ENCODE data around the gene LCP2. TPM values are rescaled to one million over a fixed set of nuclear protein-coding genes. Genes with fewer than 3 reads are reported as not detected.

Gene LCP2
- total RNA-seq, 1 experiment from 2014 or later, result 0.61 TPM

DNA sequence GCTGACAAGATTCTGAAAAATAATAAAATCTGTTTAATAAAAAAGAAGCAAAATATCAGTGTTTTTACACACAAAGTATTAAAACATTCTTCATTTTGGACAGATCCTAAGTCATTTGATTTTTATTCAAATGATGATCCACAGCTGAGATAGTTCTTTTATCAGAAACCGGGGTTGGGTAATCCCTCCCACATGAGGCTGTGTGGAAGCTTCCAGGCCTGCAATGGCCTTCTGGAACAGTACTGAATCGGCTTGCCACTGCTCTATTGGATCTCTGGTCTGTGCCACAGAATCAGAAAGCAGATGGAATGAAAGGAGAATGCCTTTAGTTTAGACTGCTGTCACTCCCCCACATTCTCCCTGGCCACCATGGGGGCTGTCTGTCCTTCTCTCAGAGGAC lies 70.9 kb downstream of the LCP2 start:
- no peak for DNase-seq (ENCODE audit: low read depth, low spot score)
- no peak for ATAC-seq
- Histone ChIP-seq H3K4me2 (ENCODE audit: low read length) (no peak overlapping the region), H3K36me3 (ENCODE audit: control insufficient read depth in 1 of 2, insufficient read depth in 2 of 2, low read length in 2 of 2) (no peaks in the 10 kb centered on the region), H3K9me3 (ENCODE audit: control insufficient read depth in 1 of 2, insufficient read depth in 1 of 2, low read depth in 1 of 2, low read length in 2 of 2) (no peaks in the 10 kb centered on the region), H3K9me2 (ENCODE audit: insufficient read depth) (no peaks in the 10 kb centered on the region), H3K4me1 (ENCODE audit: control insufficient read depth in 1 of 2, insufficient read depth in 2 of 2, low read length in 2 of 2) (no peaks in the 10 kb centered on the region), H3K27me3 (ENCODE audit: insufficient read depth, low read length) (peaks cover 18% of the 10 kb centered on the region), H4K20me1 (ENCODE audit: insufficient read depth) (no peaks in the 10 kb centered on the region), H3K79me2 (ENCODE audit: insufficient read depth, low read length) (no peaks in the 10 kb centered on the region), H3K27ac (ENCODE audit: low read depth, low read length) (no peak overlapping the region), H3K4me3 (replicated peaks in 1 of 2; ENCODE audit: low read depth in 1 of 2, low read length in 2 of 2) (no peak overlapping the region), H2AFZ (ENCODE audit: low read depth, low read length, poor library complexity, severe bottlenecking) (no peak overlapping the region), H3K9ac (ENCODE audit: low read length) (no peak overlapping the region)
- TF ChIP-seq RAD21 (IDR thresholded peaks at IDR 0.05; ENCODE audit: low read depth) (no peak), SIN3A (IDR thresholded peaks at IDR 0.05; ENCODE audit: low read depth) (no peak), SRF (IDR thresholded peaks at IDR 0.05; ENCODE audit: low read depth) (no peak), ZFX (IDR thresholded peaks at IDR 0.05) (no peak), CEBPB (IDR thresholded peaks at IDR 0.05; ENCODE audit: low read depth) (no peak), FOSL1 (IDR thresholded peaks at IDR 0.05; ENCODE audit: low read depth) (no peak), POLR2A (IDR thresholded peaks at IDR 0.05; ENCODE audit: borderline replicate concordance, extremely low read depth, insufficient read depth, insufficient read length) (no peak), TCF7L2 (IDR thresholded peaks at IDR 0.05; ENCODE audit: borderline replicate concordance, extremely low read depth, insufficient read depth, insufficient read length) (no peak), SP1 (IDR thresholded peaks at IDR 0.05; ENCODE audit: low read depth) (no peak), EZH2 (IDR thresholded peaks at IDR 0.05) (no peak), EZH2phosphoT487 (IDR thresholded peaks at IDR 0.05; ENCODE audit: borderline replicate concordance) (no peak), ELF1 (IDR thresholded peaks at IDR 0.05; ENCODE audit: borderline replicate concordance, low read depth) (no peak), EGR1 (IDR thresholded peaks at IDR 0.05; ENCODE audit: low read depth) (no peak), POLR2AphosphoS5 (IDR thresholded peaks at IDR 0.05; ENCODE audit: low read depth, low read length) (no peak), JUND (IDR thresholded peaks at IDR 0.05) (no peak)
- TF ChIP-seq, protein P1, sequence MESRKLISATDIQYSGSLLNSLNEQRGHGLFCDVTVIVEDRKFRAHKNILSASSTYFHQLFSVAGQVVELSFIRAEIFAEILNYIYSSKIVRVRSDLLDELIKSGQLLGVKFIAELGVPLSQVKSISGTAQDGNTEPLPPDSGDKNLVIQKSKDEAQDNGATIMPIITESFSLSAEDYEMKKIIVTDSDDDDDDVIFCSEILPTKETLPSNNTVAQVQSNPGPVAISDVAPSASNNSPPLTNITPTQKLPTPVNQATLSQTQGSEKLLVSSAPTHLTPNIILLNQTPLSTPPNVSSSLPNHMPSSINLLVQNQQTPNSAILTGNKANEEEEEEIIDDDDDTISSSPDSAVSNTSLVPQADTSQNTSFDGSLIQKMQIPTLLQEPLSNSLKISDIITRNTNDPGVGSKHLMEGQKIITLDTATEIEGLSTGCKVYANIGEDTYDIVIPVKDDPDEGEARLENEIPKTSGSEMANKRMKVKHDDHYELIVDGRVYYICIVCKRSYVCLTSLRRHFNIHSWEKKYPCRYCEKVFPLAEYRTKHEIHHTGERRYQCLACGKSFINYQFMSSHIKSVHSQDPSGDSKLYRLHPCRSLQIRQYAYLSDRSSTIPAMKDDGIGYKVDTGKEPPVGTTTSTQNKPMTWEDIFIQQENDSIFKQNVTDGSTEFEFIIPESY (IDR thresholded peaks at IDR 0.05; ENCODE audit: extremely low read depth, insufficient replicate concordance, low read length), result no peak
- TF ChIP-seq, protein P2, sequence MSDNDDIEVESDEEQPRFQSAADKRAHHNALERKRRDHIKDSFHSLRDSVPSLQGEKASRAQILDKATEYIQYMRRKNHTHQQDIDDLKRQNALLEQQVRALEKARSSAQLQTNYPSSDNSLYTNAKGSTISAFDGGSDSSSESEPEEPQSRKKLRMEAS (IDR thresholded peaks at IDR 0.05), result no peak
- TF ChIP-seq, protein P3, sequence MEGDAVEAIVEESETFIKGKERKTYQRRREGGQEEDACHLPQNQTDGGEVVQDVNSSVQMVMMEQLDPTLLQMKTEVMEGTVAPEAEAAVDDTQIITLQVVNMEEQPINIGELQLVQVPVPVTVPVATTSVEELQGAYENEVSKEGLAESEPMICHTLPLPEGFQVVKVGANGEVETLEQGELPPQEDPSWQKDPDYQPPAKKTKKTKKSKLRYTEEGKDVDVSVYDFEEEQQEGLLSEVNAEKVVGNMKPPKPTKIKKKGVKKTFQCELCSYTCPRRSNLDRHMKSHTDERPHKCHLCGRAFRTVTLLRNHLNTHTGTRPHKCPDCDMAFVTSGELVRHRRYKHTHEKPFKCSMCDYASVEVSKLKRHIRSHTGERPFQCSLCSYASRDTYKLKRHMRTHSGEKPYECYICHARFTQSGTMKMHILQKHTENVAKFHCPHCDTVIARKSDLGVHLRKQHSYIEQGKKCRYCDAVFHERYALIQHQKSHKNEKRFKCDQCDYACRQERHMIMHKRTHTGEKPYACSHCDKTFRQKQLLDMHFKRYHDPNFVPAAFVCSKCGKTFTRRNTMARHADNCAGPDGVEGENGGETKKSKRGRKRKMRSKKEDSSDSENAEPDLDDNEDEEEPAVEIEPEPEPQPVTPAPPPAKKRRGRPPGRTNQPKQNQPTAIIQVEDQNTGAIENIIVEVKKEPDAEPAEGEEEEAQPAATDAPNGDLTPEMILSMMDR (IDR thresholded peaks at IDR 0.05 in 2 of 3, conservative IDR thresholded peaks at IDR 0.05 in 1 of 3; ENCODE audit: borderline replicate concordance in 1 of 3, insufficient read depth in 1 of 3, low read depth in 2 of 3, low read length in 2 of 3), result no peak
- TF ChIP-seq, protein P4, sequence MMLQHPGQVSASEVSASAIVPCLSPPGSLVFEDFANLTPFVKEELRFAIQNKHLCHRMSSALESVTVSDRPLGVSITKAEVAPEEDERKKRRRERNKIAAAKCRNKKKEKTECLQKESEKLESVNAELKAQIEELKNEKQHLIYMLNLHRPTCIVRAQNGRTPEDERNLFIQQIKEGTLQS (IDR thresholded peaks at IDR 0.05), result no peak
- ChIA-PET CTCF (interaction anchor here (0.9 to 5.6 kb wide), 8 partner anchors 10 to 406 kb away, joined by 3 to 47 read pairs (median 8); no protein-coding TSS in a partner anchor), RAD21 (ENCODE audit: low non-redundant PET in 1 of 2, low total read pairs in 2 of 2, uncharacterized antibody in 2 of 2, unreplicated experiment in 2 of 2) (no interaction called here), POLR2A (no interaction called here)
- no TSS peak for BruUV-seq (replicated peaks)
- intact Hi-C loops (cut with micrococcal nuclease), result loop anchor here (1.0 to 2.0 kb wide), 3 partner anchors 113 to 396 kb away; no protein-coding TSS in a partner anchor
